ENCODE measurements around the gene GLI3.

The GLI3 gene

DNA sequence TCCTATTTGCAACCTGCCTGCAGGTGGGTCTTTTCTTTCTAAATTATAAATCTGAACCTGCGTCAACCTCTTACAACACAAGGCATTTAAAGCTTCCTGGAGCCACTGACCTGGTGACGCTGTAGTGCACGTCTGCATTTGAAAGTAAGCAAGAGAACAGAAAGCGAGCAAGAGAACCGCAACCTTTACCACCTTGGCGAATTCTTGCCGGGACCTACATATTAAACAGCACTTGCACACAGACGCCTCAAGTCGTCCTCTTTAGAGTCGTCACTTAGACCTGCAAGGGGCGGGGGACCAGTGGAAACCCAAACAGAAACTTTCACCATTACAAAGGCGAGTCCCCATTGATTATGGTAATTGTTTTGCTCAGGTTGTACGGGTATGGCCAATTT is 9.5 kb downstream of the GLI3 start:
- H3K4me1 ChIP-seq (ENCODE audit: control insufficient read depth, insufficient read depth, low read length), result peaks cover 80% of the 10 kb centered on the region

DNA sequence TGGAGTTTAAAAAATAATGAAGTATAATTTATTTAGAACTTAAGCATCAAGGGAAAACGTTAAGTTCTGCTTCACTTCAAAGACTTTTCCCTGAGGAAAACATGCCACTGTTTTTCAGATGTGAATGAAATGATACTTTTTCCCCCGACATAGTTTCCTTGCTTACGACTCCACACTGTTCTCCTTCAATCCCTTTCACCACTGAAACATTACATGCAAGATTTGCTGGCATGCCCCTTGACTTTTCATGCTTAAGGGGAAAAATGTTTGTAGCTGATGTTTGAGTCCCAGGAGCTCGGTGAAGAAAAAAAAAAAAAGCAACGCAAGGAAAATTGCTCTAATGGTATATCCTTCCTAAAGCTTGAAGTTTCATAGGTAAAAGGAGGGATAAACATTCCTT is 10.0 kb downstream of the GLI3 start:
- H3K4me3 ChIP-seq (ENCODE audit: insufficient read depth, low read depth, low read length), result peak overlapping the region; percentile 37
- no peaks in the 10 kb centered on the region for H3K9me3 ChIP-seq (ENCODE audit: control insufficient read depth, low read length)
- peaks cover 82% of the 10 kb centered on the region for H3K4me1 ChIP-seq (ENCODE audit: control insufficient read depth, insufficient read depth, low read length)
- H3K36me3 ChIP-seq (ENCODE audit: control insufficient read depth, insufficient read depth, low read length), result peaks cover 9% of the 10 kb centered on the region
- peak overlapping the region; percentile 56 for H3K27ac ChIP-seq (ENCODE audit: insufficient read depth, low read depth, low read length, poor library complexity, severe bottlenecking)
- 25 to 36% methylated on average over 5 of the region's 5 CpGs for WGBS, 2 experiments
- H3K27me3 ChIP-seq (ENCODE audit: control insufficient read depth, insufficient read depth, low read length, poor library complexity, severe bottlenecking), result no peaks in the 10 kb centered on the region

More for the DNA sequence above, 9.5 kb downstream of the GLI3 start:
- Histone ChIP-seq H3K4me3 (ENCODE audit: insufficient read depth, low read depth, low read length) (peak overlapping the region; percentile 37), H3K9me3 (ENCODE audit: control insufficient read depth, low read length) (no peaks in the 10 kb centered on the region), H3K27me3 (ENCODE audit: control insufficient read depth, insufficient read depth, low read length, poor library complexity, severe bottlenecking) (no peaks in the 10 kb centered on the region), H3K36me3 (ENCODE audit: control insufficient read depth, insufficient read depth, low read length) (peaks cover 9% of the 10 kb centered on the region), H3K27ac (ENCODE audit: insufficient read depth, low read depth, low read length, poor library complexity, severe bottlenecking) (peak overlapping the region; percentile 56)
- WGBS, 2 experiments, result 8 to 10% methylated on average over 13 of the region's 13 CpGs

DNA sequence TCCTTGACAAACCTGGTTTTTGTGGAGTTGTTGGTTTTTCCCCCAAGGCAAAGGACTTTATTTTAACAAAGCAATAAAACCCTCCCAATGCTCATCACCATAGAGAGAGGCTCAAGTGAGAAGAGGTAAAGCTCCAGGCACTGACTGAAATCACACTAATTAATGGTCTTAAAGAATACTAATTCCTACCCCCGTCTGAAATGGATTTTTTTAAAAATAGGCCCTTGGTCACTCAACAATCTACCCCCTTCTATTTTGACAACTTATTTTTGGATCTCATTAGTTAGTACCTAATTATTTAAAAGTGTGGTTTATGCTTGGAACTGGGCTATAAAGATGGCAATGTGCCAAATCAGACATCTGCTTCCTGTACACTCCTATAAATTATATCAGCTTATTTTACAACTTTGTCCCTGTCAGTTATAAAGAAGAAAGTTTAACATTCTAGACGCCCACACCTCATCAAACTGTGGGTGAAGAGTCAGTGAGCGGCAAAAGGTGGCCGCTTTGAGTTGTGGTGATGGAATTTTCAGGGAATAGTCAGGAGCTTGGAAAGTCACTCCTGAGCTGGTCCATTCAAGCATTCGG is 10.6 kb downstream of the GLI3 start:
- peaks cover 88% of the 10 kb centered on the region for H3K4me1 ChIP-seq (ENCODE audit: control insufficient read depth, insufficient read depth, low read length)
- no peaks in the 10 kb centered on the region for H3K9me3 ChIP-seq (ENCODE audit: control insufficient read depth, low read length)
- 69 to 84% methylated on average over 5 of the region's 5 CpGs for WGBS, 2 experiments
- H3K27ac ChIP-seq (ENCODE audit: insufficient read depth, low read depth, low read length, poor library complexity, severe bottlenecking), result no peak overlapping the region
- peaks cover 9% of the 10 kb centered on the region for H3K36me3 ChIP-seq (ENCODE audit: control insufficient read depth, insufficient read depth, low read length)
- H3K27me3 ChIP-seq (ENCODE audit: control insufficient read depth, insufficient read depth, low read length, poor library complexity, severe bottlenecking), result no peaks in the 10 kb centered on the region
- H3K4me3 ChIP-seq (ENCODE audit: insufficient read depth, low read depth, low read length), result peak overlapping the region; percentile 18

DNA sequence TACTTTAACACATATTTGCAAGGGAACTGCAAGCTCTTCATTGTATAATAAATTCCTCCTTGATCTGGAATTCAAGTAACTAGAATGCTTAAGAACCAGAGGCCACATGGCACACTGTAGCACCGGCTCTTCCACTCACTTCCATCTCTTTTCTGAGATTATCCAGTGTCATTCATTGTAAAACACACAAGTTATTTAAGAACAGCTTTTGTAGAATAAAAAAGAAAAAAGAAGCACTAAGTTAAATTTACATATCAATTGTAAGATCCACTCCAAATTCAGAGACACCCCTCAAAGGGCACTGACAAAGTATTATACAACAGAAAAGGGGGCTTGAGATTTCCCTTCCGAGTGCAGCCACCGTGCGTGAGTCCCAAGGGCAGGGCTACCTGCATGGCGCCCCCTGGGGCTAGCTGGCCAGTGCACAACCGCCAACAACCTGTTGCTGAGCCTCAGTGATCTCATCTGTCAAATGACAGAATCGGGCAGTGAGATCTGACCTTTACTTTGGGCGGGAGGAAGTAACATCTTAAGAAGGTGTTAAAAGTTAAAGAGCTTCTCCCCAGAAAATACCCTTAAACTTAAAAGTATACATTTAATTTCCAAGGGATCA is 12.5 kb downstream of the GLI3 start:
- peak overlapping the region; percentile 27 for H3K27ac ChIP-seq (ENCODE audit: insufficient read depth, low read depth, low read length, poor library complexity, severe bottlenecking)
- H3K27me3 ChIP-seq (ENCODE audit: control insufficient read depth, insufficient read depth, low read length, poor library complexity, severe bottlenecking), result no peaks in the 10 kb centered on the region
- no peaks in the 10 kb centered on the region for H3K9me3 ChIP-seq (ENCODE audit: control insufficient read depth, low read length)
- peaks cover 90% of the 10 kb centered on the region for H3K4me1 ChIP-seq (ENCODE audit: control insufficient read depth, insufficient read depth, low read length)
- H3K36me3 ChIP-seq (ENCODE audit: control insufficient read depth, insufficient read depth, low read length), result peaks cover 21% of the 10 kb centered on the region
- no peak overlapping the region for H3K4me3 ChIP-seq (ENCODE audit: insufficient read depth, low read depth, low read length)
- whole genome bisulfite sequencing, 2 experiments, result 19 to 30% methylated on average over 6 to 8 of the region's 8 CpGs

DNA sequence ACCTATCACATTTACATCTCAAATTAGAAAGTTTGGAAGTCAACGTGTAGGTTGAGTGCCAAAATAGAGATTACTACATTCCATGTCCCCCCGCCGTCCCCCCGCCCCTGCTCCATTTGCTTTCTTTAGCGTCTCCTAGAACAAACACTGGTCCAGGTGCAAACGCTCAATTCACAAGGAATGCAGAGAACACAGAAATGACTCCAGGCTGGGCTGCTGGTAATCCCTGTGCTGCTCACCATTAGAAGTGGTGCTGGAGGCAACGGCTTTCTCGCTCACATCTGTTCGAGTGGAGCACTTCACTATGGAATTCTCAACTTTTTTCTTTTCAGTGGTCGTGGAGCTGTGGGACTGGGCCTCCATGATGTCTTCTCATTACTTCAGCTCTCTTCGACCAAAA is 14.1 kb downstream of the GLI3 start:
- H3K36me3 ChIP-seq (ENCODE audit: control insufficient read depth, insufficient read depth, low read length), result peaks cover 19% of the 10 kb centered on the region
- no peaks in the 10 kb centered on the region for H3K27me3 ChIP-seq (ENCODE audit: control insufficient read depth, insufficient read depth, low read length, poor library complexity, severe bottlenecking)
- H3K4me3 ChIP-seq (ENCODE audit: insufficient read depth, low read depth, low read length), result no peak overlapping the region
- no peaks in the 10 kb centered on the region for H3K9me3 ChIP-seq (ENCODE audit: control insufficient read depth, low read length)
- peak overlapping the region; percentile 65 for H3K27ac ChIP-seq (ENCODE audit: insufficient read depth, low read depth, low read length, poor library complexity, severe bottlenecking)
- peaks cover 84% of the 10 kb centered on the region for H3K4me1 ChIP-seq (ENCODE audit: control insufficient read depth, insufficient read depth, low read length)
- 23 to 30% methylated on average over 11 of the region's 11 CpGs for WGBS, 2 experiments

DNA sequence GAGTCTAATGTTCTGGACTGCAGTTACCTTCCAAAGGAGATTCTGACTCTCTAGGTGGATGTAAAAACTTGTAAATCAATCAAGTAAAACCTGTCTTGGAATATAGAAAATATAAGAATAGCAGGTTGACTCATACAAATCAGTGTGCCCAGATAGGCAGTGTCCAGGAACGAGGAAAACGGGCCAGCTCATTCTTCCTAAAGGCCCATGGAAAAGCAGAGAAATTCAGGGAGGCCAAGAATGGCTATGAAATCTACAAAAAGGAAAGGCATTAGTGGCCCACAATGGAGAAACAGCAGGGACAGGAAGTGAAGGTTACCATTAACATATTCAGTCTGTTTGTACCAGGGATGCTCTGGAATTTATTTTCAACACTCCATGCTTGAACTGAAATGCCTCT is 14.9 kb downstream of the GLI3 start:
- H3K27ac ChIP-seq (ENCODE audit: insufficient read depth, low read depth, low read length, poor library complexity, severe bottlenecking), result no peak overlapping the region
- WGBS, 2 experiments, result 40% methylated on average over 2 of the region's 2 CpGs
- no peak overlapping the region for H3K4me3 ChIP-seq (ENCODE audit: insufficient read depth, low read depth, low read length)
- H3K4me1 ChIP-seq (ENCODE audit: control insufficient read depth, insufficient read depth, low read length), result peaks cover 82% of the 10 kb centered on the region
- H3K27me3 ChIP-seq (ENCODE audit: control insufficient read depth, insufficient read depth, low read length, poor library complexity, severe bottlenecking), result no peaks in the 10 kb centered on the region
- H3K36me3 ChIP-seq (ENCODE audit: control insufficient read depth, insufficient read depth, low read length), result peaks cover 23% of the 10 kb centered on the region
- H3K9me3 ChIP-seq (ENCODE audit: control insufficient read depth, low read length), result no peaks in the 10 kb centered on the region

DNA sequence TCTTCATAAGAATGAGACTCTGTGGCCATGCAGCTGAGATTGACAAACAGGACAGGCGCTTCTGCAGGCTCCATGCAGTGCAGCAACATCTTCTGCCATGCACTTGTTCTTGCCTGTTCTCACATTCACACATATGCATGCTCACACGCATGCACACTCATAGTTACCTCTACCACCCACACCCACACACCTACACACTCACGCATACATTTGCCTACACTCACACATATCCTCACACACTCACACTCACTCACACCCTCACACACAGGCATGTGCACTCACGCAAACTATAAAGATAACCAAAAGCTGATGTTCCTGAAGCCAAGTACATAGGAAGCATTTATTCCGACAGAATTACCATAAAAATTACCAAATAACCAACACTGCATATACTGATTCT is 15.7 kb downstream of the GLI3 start:
- peaks cover 80% of the 10 kb centered on the region for H3K4me1 ChIP-seq (ENCODE audit: control insufficient read depth, insufficient read depth, low read length)
- WGBS, 2 experiments, result 88 to 91% methylated on average over 5 of the region's 5 CpGs
- peaks cover 23% of the 10 kb centered on the region for H3K36me3 ChIP-seq (ENCODE audit: control insufficient read depth, insufficient read depth, low read length)

DNA sequence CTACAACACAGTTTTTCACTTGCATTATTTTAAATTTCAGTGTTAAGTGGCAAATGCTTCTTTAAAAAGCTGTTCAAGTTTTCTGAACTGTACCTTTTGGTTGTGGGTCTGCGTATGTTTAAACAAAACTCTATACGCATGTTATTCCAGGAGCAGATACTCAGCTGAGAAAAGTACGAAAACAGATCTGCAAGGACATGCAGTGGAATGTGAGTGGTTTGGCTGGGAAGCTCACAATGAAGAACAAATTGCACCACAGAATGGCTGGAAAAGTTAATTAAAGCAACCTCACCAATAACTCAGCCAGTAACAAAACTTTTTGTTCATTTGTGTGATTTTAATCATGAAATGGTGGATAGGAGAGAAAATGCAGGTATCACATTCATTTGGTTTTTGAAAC is 17.6 kb downstream of the GLI3 start:
- H3K4me1 ChIP-seq (ENCODE audit: control insufficient read depth, insufficient read depth, low read length), result peaks cover 82% of the 10 kb centered on the region
- H3K4me3 ChIP-seq (ENCODE audit: insufficient read depth, low read depth, low read length), result no peak overlapping the region
- no peaks in the 10 kb centered on the region for H3K27me3 ChIP-seq (ENCODE audit: control insufficient read depth, insufficient read depth, low read length, poor library complexity, severe bottlenecking)
- WGBS, 2 experiments, result 93 to 95% methylated on average over 3 of the region's 3 CpGs
- H3K36me3 ChIP-seq (ENCODE audit: control insufficient read depth, insufficient read depth, low read length), result peaks cover 23% of the 10 kb centered on the region
- H3K9me3 ChIP-seq (ENCODE audit: control insufficient read depth, low read length), result no peaks in the 10 kb centered on the region
- H3K27ac ChIP-seq (ENCODE audit: insufficient read depth, low read depth, low read length, poor library complexity, severe bottlenecking), result no peak overlapping the region

More for the DNA sequence above, 15.7 kb downstream of the GLI3 start:
- no peak overlapping the region for H3K27ac ChIP-seq (ENCODE audit: insufficient read depth, low read depth, low read length, poor library complexity, severe bottlenecking)
- H3K4me3 ChIP-seq (ENCODE audit: insufficient read depth, low read depth, low read length), result no peak overlapping the region
- H3K27me3 ChIP-seq (ENCODE audit: control insufficient read depth, insufficient read depth, low read length, poor library complexity, severe bottlenecking), result no peaks in the 10 kb centered on the region
- no peaks in the 10 kb centered on the region for H3K9me3 ChIP-seq (ENCODE audit: control insufficient read depth, low read length)

DNA sequence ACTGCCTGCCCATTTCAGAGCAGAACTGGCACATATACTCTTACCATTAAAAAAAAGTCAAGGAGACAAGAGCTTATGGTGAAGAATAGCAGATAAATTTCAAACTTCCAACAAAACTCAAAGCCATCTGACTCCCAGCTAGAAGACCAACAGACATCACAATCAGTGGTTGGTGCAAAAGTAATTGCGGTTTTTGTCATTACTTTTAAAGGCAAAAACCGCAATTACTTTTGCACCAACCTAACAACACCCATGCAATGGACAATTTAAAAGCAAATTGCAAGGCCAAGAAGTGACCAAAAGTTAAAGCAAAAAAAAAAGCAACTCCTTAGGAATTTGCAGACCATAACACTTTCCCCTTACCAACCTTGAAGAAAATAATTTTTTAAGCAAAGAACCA is 18.8 kb downstream of the GLI3 start:
- Histone ChIP-seq H3K4me1 (ENCODE audit: control insufficient read depth, insufficient read depth, low read length) (peaks cover 78% of the 10 kb centered on the region), H3K27ac (ENCODE audit: insufficient read depth, low read depth, low read length, poor library complexity, severe bottlenecking) (no peak overlapping the region), H3K27me3 (ENCODE audit: control insufficient read depth, insufficient read depth, low read length, poor library complexity, severe bottlenecking) (no peaks in the 10 kb centered on the region), H3K36me3 (ENCODE audit: control insufficient read depth, insufficient read depth, low read length) (peaks cover 23% of the 10 kb centered on the region), H3K9me3 (ENCODE audit: control insufficient read depth, low read length) (no peaks in the 10 kb centered on the region), H3K4me3 (ENCODE audit: insufficient read depth, low read depth, low read length) (no peak overlapping the region)
- 91 to 93% methylated on average over 2 of the region's 2 CpGs for WGBS, 2 experiments

DNA sequence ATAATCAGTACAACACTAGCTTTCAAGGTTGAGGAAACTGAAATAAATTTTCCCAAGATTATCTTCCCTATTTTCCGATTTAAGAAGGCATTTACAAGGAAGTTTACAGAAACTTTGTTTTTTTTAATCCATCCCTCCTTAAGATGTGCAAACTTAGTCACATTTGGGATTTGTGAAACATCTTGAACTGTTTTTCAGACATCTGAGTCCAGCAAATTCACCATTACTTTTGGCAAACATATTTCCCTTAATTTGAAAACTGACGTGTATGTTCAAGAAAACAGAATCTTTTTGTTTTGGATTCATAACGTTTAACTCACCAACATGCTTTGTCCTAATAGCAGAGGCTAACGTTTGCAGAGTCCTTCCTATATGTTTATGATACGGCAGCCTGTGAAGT is 19.5 kb downstream of the GLI3 start:
- H3K27me3 ChIP-seq (ENCODE audit: control insufficient read depth, insufficient read depth, low read length, poor library complexity, severe bottlenecking), result no peaks in the 10 kb centered on the region
- H3K4me1 ChIP-seq (ENCODE audit: control insufficient read depth, insufficient read depth, low read length), result peaks cover 78% of the 10 kb centered on the region
- no peak overlapping the region for H3K27ac ChIP-seq (ENCODE audit: insufficient read depth, low read depth, low read length, poor library complexity, severe bottlenecking)
- WGBS, 2 experiments, result 92 to 94% methylated on average over 5 of the region's 5 CpGs
- H3K36me3 ChIP-seq (ENCODE audit: control insufficient read depth, insufficient read depth, low read length), result peaks cover 23% of the 10 kb centered on the region
- H3K4me3 ChIP-seq (ENCODE audit: insufficient read depth, low read depth, low read length), result no peak overlapping the region
- no peaks in the 10 kb centered on the region for H3K9me3 ChIP-seq (ENCODE audit: control insufficient read depth, low read length)

All from ectodermal cell (in vitro differentiated cells).